Muscle layer of duodenum (tissue), 2 donors: Measurements from ENCODE around the gene CDH10.

Experiments used
- H3K27ac ChIP-seq: one replicate; pipeline ENCODE4 v1.7.0; 2013; ENCODE audit warnings: mild to moderate bottlenecking, low read length
- H3K27me3 ChIP-seq: one replicate; pipeline ENCODE4 v1.7.0; 2013; ENCODE audit warnings: low read depth, mild to moderate bottlenecking, control low read depth, low read length
- H3K36me3 ChIP-seq, 2 donors: one replicate each; pipeline ENCODE4 v1.7.0; 2013; ENCODE audit warnings: low read length in 2 of 2, control low read depth in 1 of 2, mild to moderate bottlenecking in 1 of 2; ENCODE audit not compliant: insufficient read depth in 2 of 2, control insufficient read depth in 1 of 2
- H3K4me1 ChIP-seq, 2 donors: one replicate each; pipeline ENCODE4 v1.7.0; 2013; ENCODE audit warnings: low read length in 2 of 2, mild to moderate bottlenecking in 2 of 2, control low read depth in 1 of 2, moderate library complexity in 1 of 2; ENCODE audit not compliant: insufficient read depth in 2 of 2, control insufficient read depth in 1 of 2
- H3K4me3 ChIP-seq, 2 donors: one replicate each; pipeline ENCODE4 v1.7.0; 2013; ENCODE audit warnings: low read length in 2 of 2, low read depth in 1 of 2, mild to moderate bottlenecking in 1 of 2
- H3K9me3 ChIP-seq, 2 donors: one replicate each; pipeline ENCODE4 v1.7.0; 2013; ENCODE audit warnings: low read length in 2 of 2, control low read depth in 1 of 2, mild to moderate bottlenecking in 1 of 2; ENCODE audit not compliant: control insufficient read depth in 1 of 2
- donor health status: healthy.

The CDH10 gene

DNA sequence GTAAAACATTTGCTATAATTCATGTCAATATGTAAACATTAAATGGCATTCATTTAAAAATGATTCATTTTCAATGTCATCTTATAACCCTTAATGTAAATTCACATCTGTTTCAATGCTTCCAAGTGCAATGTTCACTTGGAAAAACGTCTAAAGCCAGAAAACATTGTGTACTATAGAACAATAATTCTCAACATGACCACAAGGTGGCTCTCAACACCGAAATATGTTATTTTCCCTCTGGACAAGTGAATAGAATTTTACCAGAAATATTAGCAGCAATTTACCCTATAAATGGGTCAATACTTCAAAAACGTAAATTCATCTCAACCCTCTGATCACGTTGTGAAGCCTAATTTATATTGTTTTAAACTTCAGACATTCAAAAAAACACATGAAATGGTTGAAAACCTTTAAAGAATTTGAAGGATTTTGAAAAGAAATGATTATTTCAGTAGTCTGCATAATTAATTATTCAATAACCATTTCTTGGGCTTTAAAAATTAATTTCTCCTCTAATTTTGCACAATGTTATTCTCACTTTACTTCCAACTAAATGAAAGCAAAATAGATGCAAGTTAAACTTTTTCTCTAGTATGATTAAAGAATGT, 11.0 kb downstream of the CDH10 start:
- H3K27me3 ChIP-seq, result no peaks in the 10 kb centered on the region
- no peaks in the 10 kb centered on the region for H3K36me3 ChIP-seq
- H3K9me3 ChIP-seq, result no peaks in the 10 kb centered on the region
- H3K4me3 ChIP-seq, result no peak overlapping the region
- H3K27ac ChIP-seq, result no peak overlapping the region
- no peaks in the 10 kb centered on the region for H3K4me1 ChIP-seq

DNA sequence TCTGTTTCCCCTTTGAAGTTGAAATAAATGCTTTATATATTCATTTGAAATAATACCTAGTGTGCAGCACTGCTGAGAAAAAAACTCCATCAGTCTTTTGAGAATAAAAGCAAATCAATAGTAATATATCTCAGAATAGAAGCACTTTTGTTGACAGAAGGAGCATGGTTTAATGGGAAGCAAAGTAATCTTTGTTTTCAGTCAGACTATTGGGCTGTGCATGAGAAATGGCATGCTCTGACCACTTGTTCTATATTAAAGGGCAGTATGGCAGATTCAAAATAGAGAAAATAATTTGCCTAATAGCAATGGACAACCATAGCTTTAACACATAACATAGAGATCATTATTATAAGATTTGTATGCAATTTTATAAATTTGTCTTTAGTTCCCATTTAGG, 12.4 kb downstream of the CDH10 start:
- Histone ChIP-seq H3K27me3 (no peaks in the 10 kb centered on the region), H3K9me3 (no peaks in the 10 kb centered on the region), H3K4me1 (no peaks in the 10 kb centered on the region), H3K27ac (no peak overlapping the region), H3K4me3 (no peak overlapping the region), H3K36me3 (no peaks in the 10 kb centered on the region)

DNA sequence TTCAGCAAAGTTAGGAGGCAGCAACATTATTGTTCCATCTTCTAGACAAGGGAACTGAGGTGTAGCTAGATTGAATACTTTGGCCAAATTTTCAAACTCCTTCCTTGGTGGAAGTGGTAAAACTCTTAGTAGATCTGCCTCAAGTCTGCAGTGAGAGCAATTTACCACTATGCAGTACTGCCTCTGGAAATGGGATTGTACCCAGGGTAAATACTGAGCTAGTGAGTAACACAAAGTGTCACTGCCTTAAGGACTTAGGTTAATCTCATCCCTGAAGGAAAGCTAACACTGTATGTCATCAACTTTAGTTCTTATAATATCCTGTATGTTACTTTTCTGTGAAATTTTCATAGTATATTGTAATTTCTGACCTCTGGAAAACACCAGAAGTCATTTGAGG, 13.9 kb downstream of the CDH10 start:
- no peaks in the 10 kb centered on the region for H3K9me3 ChIP-seq
- no peaks in the 10 kb centered on the region for H3K4me1 ChIP-seq

DNA sequence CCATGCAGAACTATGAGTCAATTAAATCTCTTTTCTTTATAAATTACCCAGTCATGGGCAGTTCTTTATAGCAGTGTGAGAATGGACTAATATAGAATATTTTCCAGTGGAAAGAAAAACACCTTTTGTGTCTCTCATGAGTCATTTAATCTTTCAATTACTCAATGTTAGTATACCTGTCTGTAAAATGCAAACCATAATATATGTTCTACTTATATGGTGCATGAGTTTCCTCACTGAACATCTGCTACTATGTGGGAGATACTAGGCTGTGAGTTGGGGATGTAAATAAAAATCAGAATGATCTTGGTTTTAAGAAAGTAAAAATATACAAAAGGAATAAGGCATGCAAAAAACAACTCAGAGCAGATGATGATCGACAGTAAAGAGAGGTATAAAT, 15.0 kb downstream of the CDH10 start:
- Histone ChIP-seq H3K4me1 (no peaks in the 10 kb centered on the region), H3K27ac (no peak overlapping the region), H3K4me3 (no peak overlapping the region), H3K27me3 (no peaks in the 10 kb centered on the region), H3K9me3 (no peaks in the 10 kb centered on the region), H3K36me3 (no peaks in the 10 kb centered on the region)

More for the DNA sequence above, 13.9 kb downstream of the CDH10 start:
- Histone ChIP-seq H3K27ac (no peak overlapping the region), H3K4me3 (no peak overlapping the region), H3K27me3 (no peaks in the 10 kb centered on the region), H3K36me3 (no peaks in the 10 kb centered on the region)

DNA sequence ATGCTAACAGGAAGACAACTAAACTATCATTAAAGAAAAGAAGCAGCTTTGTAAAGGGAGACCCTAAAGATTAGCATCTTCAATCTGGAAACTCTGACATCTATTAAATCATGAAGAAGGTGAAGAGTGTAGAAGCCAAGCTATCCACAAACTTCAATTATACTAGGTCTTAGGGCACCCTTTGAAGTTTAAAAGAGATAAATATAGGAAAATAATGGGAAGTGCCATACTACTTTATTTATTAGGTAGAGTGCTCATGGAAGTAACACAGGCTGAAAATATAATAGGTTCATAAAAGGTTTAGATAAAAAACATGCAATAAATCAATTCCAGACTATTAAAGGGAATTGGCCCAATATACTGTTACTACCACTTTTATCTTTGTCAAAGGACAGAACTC, 19.9 kb downstream of the CDH10 start:
- H3K4me1 ChIP-seq, result no peaks in the 10 kb centered on the region
- no peaks in the 10 kb centered on the region for H3K9me3 ChIP-seq
- H3K36me3 ChIP-seq, result no peaks in the 10 kb centered on the region
- no peak overlapping the region for H3K4me3 ChIP-seq
- no peaks in the 10 kb centered on the region for H3K27me3 ChIP-seq
- no peak overlapping the region for H3K27ac ChIP-seq

DNA sequence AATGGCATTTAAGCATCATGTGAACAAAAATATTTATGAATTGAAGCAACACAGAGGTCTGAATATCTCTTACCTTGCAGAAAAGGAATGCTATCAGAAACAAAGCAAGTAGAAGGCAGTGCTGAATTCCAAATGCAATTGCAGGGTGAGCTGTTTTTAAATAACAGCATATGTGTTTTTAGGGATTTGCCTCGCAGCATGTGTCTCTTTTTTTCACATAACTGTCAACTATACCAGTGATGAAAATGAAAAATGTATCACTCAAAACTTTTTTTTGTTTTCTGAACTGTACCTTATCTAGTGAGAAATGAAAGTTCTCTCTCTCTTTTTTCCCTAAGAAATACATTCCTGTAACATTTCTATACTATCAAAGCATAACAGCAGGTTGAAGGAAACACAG, 21.2 kb downstream of the CDH10 start:
- Histone ChIP-seq H3K27me3 (no peaks in the 10 kb centered on the region), H3K9me3 (no peaks in the 10 kb centered on the region), H3K4me3 (no peak overlapping the region)

DNA sequence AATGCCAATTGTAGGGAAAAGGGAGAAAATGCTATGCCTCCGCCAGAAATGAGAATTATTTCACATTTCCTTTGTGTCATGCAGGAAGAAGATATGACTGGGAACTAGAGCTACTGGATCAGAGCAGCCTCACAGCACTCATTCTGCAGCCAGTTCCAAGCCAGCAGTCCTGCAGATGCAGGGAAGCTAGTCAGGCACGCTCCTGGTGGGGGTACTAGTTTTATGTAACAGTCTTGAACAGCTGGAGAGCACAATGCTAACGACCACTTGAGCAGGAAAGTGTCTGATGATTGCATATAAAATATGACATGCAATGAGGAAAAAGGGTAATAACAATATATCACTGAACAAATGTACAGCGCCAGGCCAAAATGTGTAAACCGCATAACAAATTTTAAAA, 21.7 kb downstream of the CDH10 start:
- no peaks in the 10 kb centered on the region for H3K36me3 ChIP-seq
- H3K9me3 ChIP-seq, result no peaks in the 10 kb centered on the region
- H3K27me3 ChIP-seq, result no peaks in the 10 kb centered on the region
- H3K27ac ChIP-seq, result no peak overlapping the region
- no peaks in the 10 kb centered on the region for H3K4me1 ChIP-seq
- H3K4me3 ChIP-seq, result no peak overlapping the region

More for the DNA sequence above, 21.2 kb downstream of the CDH10 start:
- Histone ChIP-seq H3K27ac (no peak overlapping the region), H3K4me1 (no peaks in the 10 kb centered on the region), H3K36me3 (no peaks in the 10 kb centered on the region)

DNA sequence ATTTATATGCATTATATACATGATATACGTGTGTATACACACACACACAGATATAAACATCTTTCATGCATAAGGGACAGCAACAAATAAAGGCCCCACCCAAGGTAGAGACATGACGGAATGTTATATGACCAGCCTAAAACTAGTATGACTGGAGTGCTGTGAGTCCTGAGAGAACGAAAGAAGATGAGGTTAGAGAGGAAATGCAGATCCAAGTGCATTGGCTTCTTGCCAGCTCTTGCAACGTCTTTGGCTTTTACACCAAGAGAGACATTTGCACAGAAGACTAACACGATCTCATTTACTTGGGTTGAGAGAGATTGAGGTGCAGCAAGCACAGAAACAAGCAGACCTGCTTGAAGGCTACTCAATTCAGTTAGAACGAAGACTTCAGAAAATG, 23.0 kb downstream of the CDH10 start:
- H3K9me3 ChIP-seq, result no peaks in the 10 kb centered on the region
- H3K4me1 ChIP-seq, result no peaks in the 10 kb centered on the region
- no peak overlapping the region for H3K27ac ChIP-seq
- no peaks in the 10 kb centered on the region for H3K36me3 ChIP-seq
- no peaks in the 10 kb centered on the region for H3K27me3 ChIP-seq
- no peak overlapping the region for H3K4me3 ChIP-seq

DNA sequence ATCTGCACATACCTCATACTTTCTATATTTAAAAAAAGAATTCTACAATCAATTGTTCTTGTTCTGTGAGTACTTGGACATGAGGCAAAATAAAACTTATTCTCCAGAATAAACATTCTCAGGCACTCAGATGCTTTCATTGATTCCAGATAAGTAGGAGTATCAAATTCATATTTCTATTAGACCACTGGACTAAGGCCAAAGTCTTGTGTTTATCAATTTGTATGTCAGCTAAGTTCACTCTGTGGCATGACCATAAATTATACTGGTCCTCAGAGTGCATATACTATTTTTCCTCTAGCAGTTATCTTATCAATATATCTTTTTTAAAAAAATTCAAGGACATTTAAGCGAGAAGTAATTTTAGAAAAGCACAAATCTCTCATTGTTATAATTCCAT, 28.2 kb downstream of the CDH10 start:
- H3K4me1 ChIP-seq, result no peaks in the 10 kb centered on the region
- H3K9me3 ChIP-seq, result no peaks in the 10 kb centered on the region
- H3K27me3 ChIP-seq, result no peaks in the 10 kb centered on the region
- no peak overlapping the region for H3K27ac ChIP-seq
- no peak overlapping the region for H3K4me3 ChIP-seq
- H3K36me3 ChIP-seq, result no peaks in the 10 kb centered on the region

DNA sequence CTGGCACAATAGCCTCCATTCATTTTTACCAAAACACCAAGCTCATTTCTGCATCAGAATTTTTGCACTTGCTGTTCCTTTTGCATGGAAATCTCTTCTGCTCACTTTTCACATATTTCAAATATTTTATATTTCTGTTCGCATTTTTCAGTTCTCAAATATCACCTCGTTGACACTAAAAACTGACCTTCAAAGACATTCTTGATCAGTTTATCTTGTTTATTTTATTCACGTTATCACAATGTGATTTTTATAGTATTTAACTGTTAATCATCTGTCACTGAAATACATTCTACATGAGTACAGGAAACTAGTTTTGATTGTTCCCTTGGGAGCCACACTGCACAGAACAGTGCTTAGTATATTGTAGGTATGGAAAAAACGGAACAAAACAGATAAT, 29.6 kb downstream of the CDH10 start:
- no peaks in the 10 kb centered on the region for H3K36me3 ChIP-seq

DNA sequence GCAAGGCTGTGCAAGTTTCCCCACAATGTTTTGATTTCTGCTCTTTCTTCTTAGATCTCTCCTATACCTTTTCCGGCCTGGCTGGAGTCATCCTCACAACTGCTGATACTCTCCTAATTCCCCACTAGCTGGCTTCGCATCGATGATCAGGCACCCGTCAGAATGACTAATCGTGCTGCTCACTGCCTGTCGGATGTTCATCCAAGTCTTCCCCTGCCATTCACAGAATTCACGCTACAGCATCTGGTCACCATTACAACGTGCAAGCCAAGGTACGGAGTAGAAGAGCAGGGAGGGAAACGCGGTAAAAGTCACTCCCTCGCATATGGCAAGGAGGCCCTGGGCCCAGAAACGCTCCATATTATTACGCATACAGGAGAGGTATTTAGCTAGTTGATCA, 35.1 kb downstream of the CDH10 start:
- Histone ChIP-seq H3K36me3 (no peaks in the 10 kb centered on the region), H3K27me3 (no peaks in the 10 kb centered on the region)

More for the DNA sequence above, 29.6 kb downstream of the CDH10 start:
- no peaks in the 10 kb centered on the region for H3K4me1 ChIP-seq
- H3K27ac ChIP-seq, result no peak overlapping the region
- H3K4me3 ChIP-seq, result no peak overlapping the region
- H3K27me3 ChIP-seq, result no peaks in the 10 kb centered on the region
- H3K9me3 ChIP-seq, result no peaks in the 10 kb centered on the region

DNA sequence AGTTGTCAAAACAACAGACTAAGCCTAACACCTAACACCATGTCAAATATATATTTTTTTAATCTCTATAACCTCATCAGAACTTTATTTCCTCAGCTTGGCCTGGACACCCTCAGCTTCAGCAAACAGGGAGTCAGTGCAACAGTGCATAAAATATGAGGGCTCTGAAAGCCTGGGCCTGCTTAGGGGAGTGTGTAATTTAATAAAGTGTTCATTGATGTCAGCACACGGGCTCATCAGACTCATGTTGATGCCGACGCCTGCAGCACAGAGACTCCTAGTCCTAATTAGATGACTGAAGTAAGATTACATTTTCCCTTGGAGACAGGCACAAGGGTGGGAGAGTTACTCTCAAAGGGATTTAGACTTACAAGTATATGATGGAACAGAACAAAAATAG, 37.8 kb downstream of the CDH10 start:
- Histone ChIP-seq H3K4me1 (no peaks in the 10 kb centered on the region), H3K27me3 (no peaks in the 10 kb centered on the region), H3K27ac (no peak overlapping the region), H3K36me3 (no peaks in the 10 kb centered on the region), H3K4me3 (no peak overlapping the region), H3K9me3 (no peaks in the 10 kb centered on the region)

More for the DNA sequence above, 35.1 kb downstream of the CDH10 start:
- Histone ChIP-seq H3K4me1 (no peaks in the 10 kb centered on the region), H3K4me3 (no peak overlapping the region), H3K27ac (no peak overlapping the region), H3K9me3 (no peaks in the 10 kb centered on the region)
